SK-N-SH (cell line): Measurements from ENCODE around the gene ELMO1. TPM values are rescaled to one million over a fixed set of nuclear protein-coding genes. Genes with fewer than 3 reads are reported as not detected.

Source experiments
- CTCF ChIA-PET: fragments of 300-600, 350-600 bp; formaldehyde crosslinking; extraction: SDS; loops from one replicate; lab custom pipeline; 2021; lab: Yijun Ruan, JAX
- POLR2A ChIA-PET: fragments of 350-600 bp; sonication (Branson Sonifier 250); formaldehyde crosslinking; extraction: SDS; loops from one replicate; lab custom pipeline; 2020; ENCODE audit warnings: antibody characterized with exemption, inconsistent platforms; lab: Yijun Ruan, JAX
- DNase-seq: peaks from one replicate; pipeline ENCODE4 v3.0.0; 2012
- H2AFZ ChIP-seq: fragments of 200-600 bp; sonication (generic); 2 replicates; pipeline ENCODE4 v1.8.1; 2016; ENCODE audit warnings: antibody characterized with exemption, mild to moderate bottlenecking, low read depth
- H3F3A ChIP-seq: fragments of 200-600 bp; sonication (generic); replicated peaks from 2 replicates; pipeline ENCODE3; 2016; ENCODE audit warnings: antibody characterized with exemption, mild to moderate bottlenecking; ENCODE audit not compliant: insufficient read depth
- H3K27ac ChIP-seq, 2 experiments: fragments of 200-500 bp in 1 of 2; fragments of 200-600 bp in 1 of 2; sonication (Bioruptor generic) in 1 of 2; sonication (generic), shearing (Covaris generic) in 1 of 2; 2 replicates each; pipeline versions ENCODE4 v1.5.1 to v1.6.1; 2014 to 2016; ENCODE audit warnings: low read depth in 2 of 2, inconsistent platforms in 1 of 2, low read length in 1 of 2, mild to moderate bottlenecking in 1 of 2, mixed read lengths in 1 of 2
- H3K27me3 ChIP-seq: fragments of 200-600 bp; sonication (generic), shearing (Covaris generic); 2 replicates; pipeline ENCODE4 v1.6.1; 2016; ENCODE audit warnings: mixed run types; ENCODE audit not compliant: insufficient read depth
- H3K36me3 ChIP-seq, 2 experiments: fragments of 200-500 bp in 1 of 2; fragments of 200-600 bp in 1 of 2; sonication (Bioruptor generic) in 1 of 2; sonication (generic) in 1 of 2; replicated peaks in 1 of 2; 2 replicates each; pipeline versions ENCODE3 to v1.5.1; 2014 to 2016; ENCODE audit warnings: low read length in 1 of 2, mild to moderate bottlenecking in 1 of 2; ENCODE audit not compliant: insufficient read depth in 2 of 2, control insufficient read depth in 1 of 2
- H3K4me1 ChIP-seq, 2 experiments: fragments of 200-500 bp in 1 of 2; fragments of 200-600 bp in 1 of 2; sonication (Bioruptor generic) in 1 of 2; sonication (generic), shearing (Covaris generic) in 1 of 2; 2 replicates each; pipeline versions ENCODE4 v1.5.1 to v1.6.1; 2014 to 2016; ENCODE audit warnings: low read depth in 1 of 2, low read length in 1 of 2, mixed run types in 1 of 2; ENCODE audit not compliant: insufficient read depth in 2 of 2, control insufficient read depth in 1 of 2
- H3K4me2 ChIP-seq: fragments of 200-600 bp; sonication (generic), shearing (Covaris generic); 2 replicates; pipeline ENCODE4 v1.6.1; 2017; ENCODE audit warnings: mixed run types
- H3K4me3 ChIP-seq, 2 experiments: fragments of 200-500 bp in 1 of 2; fragments of 200-600 bp in 1 of 2; sonication (Bioruptor generic) in 1 of 2; sonication (generic), shearing (Covaris generic) in 1 of 2; 2 replicates each; pipeline versions ENCODE4 v1.5.1 to v1.8.1; 2014 to 2016; ENCODE audit warnings: low read depth in 2 of 2, inconsistent platforms in 1 of 2, low read length in 1 of 2, mild to moderate bottlenecking in 1 of 2, mixed read lengths in 1 of 2, moderate library complexity in 1 of 2
- H3K79me2 ChIP-seq: fragments of 200-600 bp; sonication (generic); 2 replicates; pipeline ENCODE4 v1.8.1; 2017; ENCODE audit warnings: mild to moderate bottlenecking; ENCODE audit not compliant: insufficient read depth
- H3K9ac ChIP-seq: fragments of 200-600 bp; sonication (generic); 2 replicates; pipeline ENCODE4 v1.6.1; 2017; ENCODE audit warnings: mixed run types
- H3K9me2 ChIP-seq: fragments of 200-600 bp; sonication (generic); 2 replicates; pipeline ENCODE4 v1.6.1; 2017; ENCODE audit warnings: mixed run types
- H3K9me3 ChIP-seq: fragments of 200-600 bp; sonication (generic); 2 replicates; pipeline ENCODE4 v1.6.1; 2017; ENCODE audit warnings: mixed run types, mild to moderate bottlenecking, moderate library complexity
- H4K20me1 ChIP-seq: fragments of 200-600 bp; sonication (generic); 2 replicates; pipeline ENCODE4 v1.6.1; 2017; ENCODE audit warnings: mild to moderate bottlenecking, mixed run types; ENCODE audit not compliant: insufficient read depth
- ELF1 ChIP-seq: IDR thresholded peaks from 2 replicates; pipeline ENCODE4 v1.4.0; 2012
- EZH2phosphoT487 ChIP-seq: fragments of 200-600 bp; sonication (generic); IDR thresholded peaks from 2 replicates; pipeline ENCODE4 v1.6.1; 2017; ENCODE audit warnings: low read depth, mixed run types, mild to moderate bottlenecking, antibody characterized with exemption, moderate library complexity, borderline replicate concordance
- GATA2 ChIP-seq: sonication (generic); formaldehyde crosslinking; IDR thresholded peaks from 2 replicates; pipeline ENCODE4 v1.5.0; 2020; ENCODE audit warnings: mild to moderate bottlenecking, missing genetic modification reagents
- MXI1 ChIP-seq: IDR thresholded peaks from 2 replicates; pipeline ENCODE4 v1.6.1; 2012; ENCODE audit warnings: mild to moderate bottlenecking, low read depth, low read length, improper control_type of control experiment
- NFIC ChIP-seq: IDR thresholded peaks from 2 replicates; pipeline ENCODE4 v1.4.0; 2012; ENCODE audit warnings: borderline replicate concordance
- POLR2AphosphoS5 ChIP-seq: IDR thresholded peaks from 2 replicates; pipeline ENCODE4 v1.6.1; 2012; ENCODE audit warnings: low read depth, low read length
- RXRA ChIP-seq: IDR thresholded peaks from 2 replicates; pipeline ENCODE4 v1.4.0; 2012; ENCODE audit warnings: low read depth, mild to moderate bottlenecking, borderline replicate concordance
- SIN3A ChIP-seq: IDR thresholded peaks from 2 replicates; pipeline ENCODE4 v1.6.1; 2012; ENCODE audit warnings: low read depth, mild to moderate bottlenecking, low read length, moderate library complexity, borderline replicate concordance
- TAF1 ChIP-seq: IDR thresholded peaks from 2 replicates; pipeline ENCODE4 v1.6.1; 2012; ENCODE audit warnings: low read depth, mild to moderate bottlenecking, low read length, moderate library complexity, borderline replicate concordance
- TEAD4 ChIP-seq: IDR thresholded peaks from 2 replicates; pipeline ENCODE4 v1.4.0; 2012; ENCODE audit warnings: mild to moderate bottlenecking, borderline replicate concordance; ENCODE audit not compliant: insufficient read depth
- WGBS: methylation state at CpG from one replicate; pipeline ENCODE4 v1.1.6; 2017; ENCODE audit warnings: low lambda C conversion rate; 5-methylcytosine and 5-hydroxymethylcytosine counted together
- polyA plus RNA-seq, 3 experiments: library from polyadenylated mRNA; depleted of rRNA; stranded (reverse); fragments of >200 nt; gene quantifications; 2 replicates each; pipeline ENCODE4 v1.2.3, GENCODE V29; 2012
- TF ChIP-seq, protein P1 (sequence below): fragments of 200-600 bp; sonication (generic); IDR thresholded peaks from 2 replicates; pipeline ENCODE4 v1.6.1; 2017; ENCODE audit warnings: antibody characterized with exemption, mild to moderate bottlenecking, moderate library complexity
- TF ChIP-seq, protein P2 (sequence below): IDR thresholded peaks from 2 replicates; pipeline ENCODE4; 2012

The ELMO1 gene
- polyA plus RNA-seq, 1 of the 3 experiments (the other 2 are of a cell fraction), result 0.64 TPM

DNA sequence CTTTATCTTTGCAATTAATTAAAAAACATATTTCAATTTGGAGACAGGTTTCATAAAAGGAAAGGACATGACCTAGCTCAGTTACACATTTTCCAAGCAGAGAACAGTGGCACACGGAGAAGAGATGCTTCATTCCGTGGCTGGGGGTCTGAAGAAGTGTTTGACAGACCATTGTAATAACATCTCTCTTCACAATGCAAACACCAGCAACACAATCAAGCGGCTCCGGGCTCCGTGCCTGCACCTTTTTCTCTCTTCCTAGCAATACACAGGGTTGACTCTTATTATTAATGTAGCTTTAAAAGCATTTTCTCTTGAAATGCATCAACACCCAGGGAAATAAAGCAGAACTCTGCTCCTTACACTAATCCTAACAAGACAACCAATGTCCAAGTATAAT lies 463.3 kb downstream of the ELMO1 start:
- no peak overlapping the region for H2AFZ ChIP-seq
- peak overlapping the region; percentile 4 to 56; a peak in 3 of 4 replicates for H3K4me3 ChIP-seq
- TF ChIP-seq ELF1, result no peak
- TF ChIP-seq, protein P1, sequence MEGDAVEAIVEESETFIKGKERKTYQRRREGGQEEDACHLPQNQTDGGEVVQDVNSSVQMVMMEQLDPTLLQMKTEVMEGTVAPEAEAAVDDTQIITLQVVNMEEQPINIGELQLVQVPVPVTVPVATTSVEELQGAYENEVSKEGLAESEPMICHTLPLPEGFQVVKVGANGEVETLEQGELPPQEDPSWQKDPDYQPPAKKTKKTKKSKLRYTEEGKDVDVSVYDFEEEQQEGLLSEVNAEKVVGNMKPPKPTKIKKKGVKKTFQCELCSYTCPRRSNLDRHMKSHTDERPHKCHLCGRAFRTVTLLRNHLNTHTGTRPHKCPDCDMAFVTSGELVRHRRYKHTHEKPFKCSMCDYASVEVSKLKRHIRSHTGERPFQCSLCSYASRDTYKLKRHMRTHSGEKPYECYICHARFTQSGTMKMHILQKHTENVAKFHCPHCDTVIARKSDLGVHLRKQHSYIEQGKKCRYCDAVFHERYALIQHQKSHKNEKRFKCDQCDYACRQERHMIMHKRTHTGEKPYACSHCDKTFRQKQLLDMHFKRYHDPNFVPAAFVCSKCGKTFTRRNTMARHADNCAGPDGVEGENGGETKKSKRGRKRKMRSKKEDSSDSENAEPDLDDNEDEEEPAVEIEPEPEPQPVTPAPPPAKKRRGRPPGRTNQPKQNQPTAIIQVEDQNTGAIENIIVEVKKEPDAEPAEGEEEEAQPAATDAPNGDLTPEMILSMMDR, result no peak
- TF ChIP-seq TEAD4, result no peak
- TF ChIP-seq SIN3A, result no peak
- TF ChIP-seq GATA2 (CRISPR knock-in tag), result no peak
- no peak for TF ChIP-seq MXI1
- no peak for TF ChIP-seq TAF1
- TF ChIP-seq, protein P2, sequence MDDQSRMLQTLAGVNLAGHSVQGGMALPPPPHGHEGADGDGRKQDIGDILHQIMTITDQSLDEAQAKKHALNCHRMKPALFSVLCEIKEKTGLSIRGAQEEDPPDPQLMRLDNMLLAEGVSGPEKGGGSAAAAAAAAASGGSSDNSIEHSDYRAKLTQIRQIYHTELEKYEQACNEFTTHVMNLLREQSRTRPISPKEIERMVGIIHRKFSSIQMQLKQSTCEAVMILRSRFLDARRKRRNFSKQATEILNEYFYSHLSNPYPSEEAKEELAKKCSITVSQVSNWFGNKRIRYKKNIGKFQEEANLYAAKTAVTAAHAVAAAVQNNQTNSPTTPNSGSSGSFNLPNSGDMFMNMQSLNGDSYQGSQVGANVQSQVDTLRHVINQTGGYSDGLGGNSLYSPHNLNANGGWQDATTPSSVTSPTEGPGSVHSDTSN, result no peak
- no peak for TF ChIP-seq EZH2phosphoT487
- TF ChIP-seq RXRA, result no peak
- no peak for DNase-seq
- no peaks in the 10 kb centered on the region for H3K9me2 ChIP-seq
- peaks cover 0 to 37% of the 10 kb centered on the region in 2 experiments; a peak in 2 of 4 replicates for H3K4me1 ChIP-seq
- no peaks in the 10 kb centered on the region for H4K20me1 ChIP-seq
- H3K27me3 ChIP-seq, result peaks cover 32% of the 10 kb centered on the region; the same call in 1 of the 2 replicates
- ChIA-PET POLR2A (interaction anchor here (0.5 to 2.5 kb wide), 7 partner anchors 12 to 197 kb away, joined by 3 to 17 read pairs (median 4); no protein-coding TSS in a partner anchor), CTCF (interaction anchor here (0.7 to 24.0 kb wide), 33 partner anchors 12 to 545 kb away, joined by 3 to 460 read pairs (median 5); no protein-coding TSS in a partner anchor)
- H3K36me3 ChIP-seq, result no peaks in the 10 kb centered on the region
- H3K27ac ChIP-seq, result peak overlapping the region in 1 of 2 experiments; percentile 93; a peak in 2 of 4 replicates
- WGBS, result 3% methylated on average over 5 of the region's 5 CpGs
- H3K4me2 ChIP-seq, result no peak overlapping the region
- no peaks in the 10 kb centered on the region for H3K9me3 ChIP-seq
- H3F3A ChIP-seq, result no peaks in the 10 kb centered on the region
- no peak overlapping the region for H3K9ac ChIP-seq
- no peaks in the 10 kb centered on the region for H3K79me2 ChIP-seq

DNA sequence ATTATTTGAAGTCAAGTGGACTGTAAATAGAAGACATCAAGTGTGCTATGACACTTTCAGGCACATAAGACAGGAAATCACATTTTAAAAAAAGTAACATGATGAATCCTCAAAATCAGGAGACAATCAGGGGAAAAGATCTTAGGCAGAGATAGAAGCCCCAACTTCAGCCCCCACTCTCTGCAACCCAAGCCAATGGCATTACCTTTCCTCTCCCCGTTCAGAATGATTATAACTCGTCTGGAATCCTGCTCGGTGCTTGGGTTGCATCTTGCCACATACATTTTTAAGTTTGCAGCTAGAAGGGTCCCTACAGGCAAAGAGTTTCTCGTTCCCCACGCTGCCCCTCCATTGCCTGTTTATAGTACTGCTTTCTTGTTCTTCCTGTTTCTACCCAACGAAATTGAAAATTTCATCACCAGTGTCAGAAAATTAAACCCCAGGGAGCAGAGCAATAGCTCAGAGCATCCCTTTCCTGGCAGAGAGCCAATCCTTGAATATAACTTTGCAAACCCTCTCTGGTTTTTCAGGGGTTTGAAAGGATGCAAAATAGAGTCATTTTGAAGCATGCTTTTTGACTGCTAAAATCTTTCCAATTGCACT lies 463.9 kb downstream of the ELMO1 start:
- Histone ChIP-seq H3K79me2 (no peaks in the 10 kb centered on the region), H3K9me3 (no peaks in the 10 kb centered on the region), H2AFZ (no peak overlapping the region), H3F3A (no peaks in the 10 kb centered on the region), H3K27ac (peak overlapping the region in 1 of 2 experiments; percentile 93; a peak in 2 of 4 replicates), H3K4me1 (peaks cover 0 to 39% of the 10 kb centered on the region in 2 experiments; a peak in 2 of 4 replicates), H3K4me3 (peak overlapping the region in 1 of 2 experiments; percentile 56; a peak in 2 of 4 replicates), H3K36me3 (no peaks in the 10 kb centered on the region), H4K20me1 (no peaks in the 10 kb centered on the region)
- no peak for DNase-seq
- CTCF ChIA-PET, result interaction anchor here (0.8 to 24.0 kb wide), 25 partner anchors 12 to 545 kb away, joined by 3 to 460 read pairs (median 5); no protein-coding TSS in a partner anchor
- WGBS, result 4% methylated on average over 6 of the region's 6 CpGs
- TF ChIP-seq POLR2AphosphoS5 (no peak), NFIC (peak; percentile 12; the same call in 1 of the 2 replicates)
- TF ChIP-seq, all 33 proteins: peak for 1
- Histone ChIP-seq H3K9ac (no peak overlapping the region), H3K27me3 (peaks cover 32% of the 10 kb centered on the region; the same call in 1 of the 2 replicates), H3K4me2 (no peak overlapping the region), H3K9me2 (no peaks in the 10 kb centered on the region)
- POLR2A ChIA-PET, result interaction anchor here (0.5 to 2.5 kb wide), 5 partner anchors 17 to 197 kb away, joined by 3 to 17 read pairs (median 4); no protein-coding TSS in a partner anchor
